ENCODE measurements around the gene NUMA1.

DNA sequence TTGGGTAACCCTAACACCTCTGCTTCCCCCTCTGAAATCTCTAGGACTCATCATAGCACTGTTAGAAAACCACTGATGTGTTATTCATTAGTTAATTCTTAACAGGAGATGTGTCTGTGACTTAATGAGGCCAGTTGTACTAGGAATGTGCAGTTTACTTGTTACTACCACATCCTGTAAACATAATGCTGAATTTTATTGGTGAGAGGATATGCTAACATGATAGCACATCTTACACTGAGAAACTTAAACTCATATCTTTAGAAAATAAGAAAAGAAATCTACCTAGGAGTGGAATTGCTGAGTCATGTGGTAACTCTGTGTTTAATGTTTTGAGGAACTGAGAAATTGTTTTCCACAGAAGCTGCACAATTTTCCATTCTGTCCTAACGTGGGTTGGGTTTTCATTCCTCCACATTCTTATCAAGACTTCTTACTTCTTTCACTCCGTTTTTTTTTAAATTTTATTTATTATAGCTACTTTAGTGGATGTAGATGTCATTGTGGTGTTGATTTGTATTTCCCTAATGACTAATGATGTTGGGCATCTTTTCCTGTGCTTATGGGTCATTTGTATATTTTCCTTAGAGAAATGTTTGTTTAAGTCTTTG is 117.8 kb downstream of the NUMA1 start:
- TF ChIP-seq TCF7 (IDR thresholded peaks at IDR 0.05; ENCODE audit: low read depth) (no peak), RNF219 (CRISPR knock-in tag; IDR thresholded peaks at IDR 0.05) (no peak), POLR2AphosphoS5 (IDR thresholded peaks at IDR 0.05; ENCODE audit: low read depth, low read length) (no peak), YY1 (IDR thresholded peaks at IDR 0.05; ENCODE audit: insufficient read depth, insufficient replicate concordance, low read depth, low read length) (no peak), TAF1 (CRISPR knock-in tag; IDR thresholded peaks at IDR 0.05) (no peak), ZNF792 (CRISPR knock-in tag; IDR thresholded peaks at IDR 0.05) (no peak), ZNF781 (CRISPR knock-in tag; IDR thresholded peaks at IDR 0.05; ENCODE audit: borderline replicate concordance, not compliant biosample characterization) (no peak), PREB (CRISPR knock-in tag; IDR thresholded peaks at IDR 0.05) (no peak)
